Measurements from ENCODE around the gene TAF1C.

The TAF1C gene

GRCh38 chr16:84197466-84198128, 10.7 kb upstream of the TAF1C start:
- no peak overlapping the region for H3K9ac ChIP-seq
- H3K4me1 ChIP-seq, result no peaks in the 10 kb centered on the region
- no peaks in the 10 kb centered on the region for H3K9me3 ChIP-seq (ENCODE audit: control insufficient read depth, low read length)
- TF ChIP-seq CTCF (IDR thresholded peaks at IDR 0.05), result no peak
- H3K4me2 ChIP-seq (ENCODE audit: low read length), result no peak overlapping the region
- H3K27me3 ChIP-seq (ENCODE audit: control insufficient read depth, insufficient read depth, low read length), result no peaks in the 10 kb centered on the region
- no peaks in the 10 kb centered on the region for H3K36me3 ChIP-seq (ENCODE audit: control insufficient read depth, insufficient read depth, low read length)
- no peak overlapping the region for H2AFZ ChIP-seq
- no peak overlapping the region for H3K4me3 ChIP-seq (ENCODE audit: low read depth, low read length)
- H3K27ac ChIP-seq, result no peak overlapping the region
- no peaks in the 10 kb centered on the region for H3K79me2 ChIP-seq

GRCh38 chr16:84196727-84197394, 10.0 kb upstream of the TAF1C start:
- no peaks in the 10 kb centered on the region for H3K9me3 ChIP-seq (ENCODE audit: control insufficient read depth, low read length)
- no peak overlapping the region for H3K4me3 ChIP-seq (ENCODE audit: low read depth, low read length)
- no peak overlapping the region for H3K4me2 ChIP-seq (ENCODE audit: low read length)
- TF ChIP-seq CTCF (IDR thresholded peaks at IDR 0.05), result no peak
- no peak overlapping the region for H3K9ac ChIP-seq
- H2AFZ ChIP-seq, result no peak overlapping the region
- H3K4me1 ChIP-seq, result no peaks in the 10 kb centered on the region
- H3K79me2 ChIP-seq, result no peaks in the 10 kb centered on the region
- H3K27ac ChIP-seq, result no peak overlapping the region
- H3K27me3 ChIP-seq (ENCODE audit: control insufficient read depth, insufficient read depth, low read length), result no peaks in the 10 kb centered on the region
- H3K36me3 ChIP-seq (ENCODE audit: control insufficient read depth, insufficient read depth, low read length), result no peaks in the 10 kb centered on the region

GRCh38 chr16:84196101-84196500, 9.2 kb upstream of the TAF1C start:
- H3K9ac ChIP-seq, result no peak overlapping the region
- H3K27ac ChIP-seq, result no peak overlapping the region
- H3K4me2 ChIP-seq (ENCODE audit: low read length), result no peak overlapping the region
- H3K79me2 ChIP-seq, result no peaks in the 10 kb centered on the region
- H3K36me3 ChIP-seq (ENCODE audit: control insufficient read depth, insufficient read depth, low read length), result no peaks in the 10 kb centered on the region
- no peaks in the 10 kb centered on the region for H3K9me3 ChIP-seq (ENCODE audit: control insufficient read depth, low read length)
- no peak overlapping the region for H3K4me3 ChIP-seq (ENCODE audit: low read depth, low read length)
- no peak overlapping the region for H2AFZ ChIP-seq
- no peak for TF ChIP-seq CTCF (IDR thresholded peaks at IDR 0.05)
- no peaks in the 10 kb centered on the region for H3K4me1 ChIP-seq
- no peaks in the 10 kb centered on the region for H3K27me3 ChIP-seq (ENCODE audit: control insufficient read depth, insufficient read depth, low read length)

- Histone ChIP-seq H3K27ac (no peak overlapping the region), H3K79me2 (no peaks in the 10 kb centered on the region), H3K9ac (no peak overlapping the region), H3K4me3 (ENCODE audit: low read depth, low read length) (no peak overlapping the region), H2AFZ (no peak overlapping the region), H3K4me1 (no peaks in the 10 kb centered on the region), H3K36me3 (ENCODE audit: control insufficient read depth, insufficient read depth, low read length) (no peaks in the 10 kb centered on the region), H3K4me2 (ENCODE audit: low read length) (no peak overlapping the region), H3K9me3 (ENCODE audit: control insufficient read depth, low read length) (no peaks in the 10 kb centered on the region), H3K27me3 (ENCODE audit: control insufficient read depth, insufficient read depth, low read length) (no peaks in the 10 kb centered on the region)
- TF ChIP-seq CTCF (IDR thresholded peaks at IDR 0.05), result no peak
These were observed 8.6 kb upstream of the TAF1C start for GRCh38 chr16:84195201-84196093.
